GM18873 (cell line): ENCODE results near the gene USP38.
"Not testable (repeated sequence)": the region's sequence is repeated elsewhere in the genome, so short reads cannot be mapped to it uniquely, and the experiment has no call there.

Source experiments
- ATAC-seq: cut with Tn5 transposase; IDR thresholded peaks from one replicate; pipeline ENCODE4 v1.9.1; 2021; ENCODE audit warnings: mild to moderate bottlenecking, moderate library complexity, moderate number of reproducible peaks; ENCODE audit not compliant: unreplicated experiment, low FRiP score

USP38 gene

GRCh38 chr4:143254491-143255226 lies 69.9 kb downstream of the USP38 start:
- ATAC-seq, result no peak

- ATAC-seq, result no peak
Measured at GRCh38 chr4:143256456-143256855, 71.7 kb downstream of the USP38 start.

GRCh38 chr4:143257356-143257755 lies 72.6 kb downstream of the USP38 start:
- no peak for ATAC-seq

- no peak for ATAC-seq
Measured at GRCh38 chr4:143260750-143261149, 76.0 kb downstream of the USP38 start.

GRCh38 chr4:143262838-143263237 lies 78.1 kb downstream of the USP38 start:
- no peak for ATAC-seq

- not testable (repeated sequence) for ATAC-seq
Measured at GRCh38 chr4:143267690-143268089, 83.0 kb downstream of the USP38 start.

- no peak for ATAC-seq
Measured at GRCh38 chr4:143270256-143270838, 85.6 kb downstream of the USP38 start.
